Esophagus muscularis mucosa (tissue), 4 donors: ENCODE data around the gene PRSS16. TPM values are rescaled to one million over a fixed set of nuclear protein-coding genes. Genes with fewer than 3 reads are reported as not detected.

ENCODE experiments used
- DNase-seq: peaks from one replicate; pipeline ENCODE4 v3.0.0-alpha.2; 2017; ENCODE audit errors: extremely low spot score
- H3K27ac ChIP-seq, 4 donors: fragments of 200-600 bp; sonication (generic); replicated peaks in 1 of 4; 1 replicate in 3 of 4; 2 replicates in 1 of 4; pipeline ENCODE4 v1.5.1; 2016 to 2019; ENCODE audit warnings: mild to moderate bottlenecking in 1 of 4
- H3K27me3 ChIP-seq, 4 donors: fragments of 200-600 bp; sonication (generic); one replicate each; pipeline versions ENCODE4 v1.5.1 to v1.6.0; 2016 to 2019
- H3K36me3 ChIP-seq, 4 donors: fragments of 200-600 bp; sonication (generic); one replicate each; pipeline ENCODE4 v1.5.1; 2016 to 2019
- H3K4me1 ChIP-seq, 4 donors: fragments of 200-600 bp; sonication (generic); one replicate each; pipeline ENCODE4 v1.5.1; 2016 to 2019
- H3K4me3 ChIP-seq, 4 donors: fragments of 200-600 bp; sonication (generic); 1 replicate in 2 of 4; 2 replicates in 2 of 4; pipeline ENCODE4 v1.5.1; 2016 to 2019; ENCODE audit warnings: mild to moderate bottlenecking in 4 of 4, moderate library complexity in 1 of 4
- H3K9me3 ChIP-seq, 4 donors: fragments of 200-600 bp; sonication (generic); 1 replicate in 3 of 4; 2 replicates in 1 of 4; pipeline ENCODE4 v1.5.1; 2016 to 2019
- CTCF ChIP-seq, 3 experiments: fragments of 200-600 bp in 2 of 3; fragments of 450-650 bp in 1 of 3; sonication (generic) in 2 of 3; IDR thresholded peaks; one replicate each; pipeline ENCODE4 v1.5.1; 2017 to 2019; ENCODE audit warnings: antibody characterized with exemption in 3 of 3, mild to moderate bottlenecking in 2 of 3, moderate library complexity in 1 of 3
- EP300 ChIP-seq: sonication (generic); formaldehyde crosslinking; IDR thresholded peaks from one replicate; pipeline ENCODE4 v1.6.1; 2017; ENCODE audit warnings: antibody characterized with exemption
- POLR2A ChIP-seq: fragments of 450-650 bp; IDR thresholded peaks from one replicate; pipeline ENCODE4 v1.6.1; 2017; ENCODE audit warnings: antibody characterized with exemption, moderate library complexity, mild to moderate bottlenecking, low read depth
- POLR2AphosphoS5 ChIP-seq, 2 donors: sonication (generic); formaldehyde crosslinking; IDR thresholded peaks; one replicate each; pipeline ENCODE4 v1.6.1; 2017; ENCODE audit warnings: antibody characterized with exemption in 2 of 2
- WGBS: methylation state at CpG from one replicate; pipeline ENCODE4 v1.1.5; 2018; 5-methylcytosine and 5-hydroxymethylcytosine counted together
- intact Hi-C: fragments of 100-400 bp; cut with DNase I; formaldehyde crosslinking; loops from one replicate; pipeline ENCODE4 v1.15.1; 2023
- total RNA-seq, 4 donors: library from RNA; depleted of rRNA; stranded (reverse); fragments of >200 nt; gene quantifications; one replicate each; pipeline versions ENCODE4 v1.1.0 to v1.2.1, GENCODE V29; 2016

Gene PRSS16
- total RNA-seq, 4 donors from 2014 or later = not detected

- Histone ChIP-seq H3K36me3 (no peaks in the 10 kb centered on the region), H3K27me3 (peaks cover 0 to 97% (median 62%) of the 10 kb centered on the region in 4 donors), H3K4me1 (peaks cover 0 to 10% (median 2%) of the 10 kb centered on the region in 4 donors), H3K4me3 (no peak overlapping the region), H3K9me3 (peaks cover 0 to 9% (median 0%) of the 10 kb centered on the region in 4 donors), H3K27ac (no peak overlapping the region)
- TF ChIP-seq EP300 (no peak), POLR2A (no peak), CTCF (IDR thresholded peaks at IDR 0.05) (no peak), POLR2AphosphoS5 (IDR thresholded peaks at IDR 0.05) (no peak)
- 70% methylated on average over 3 of the region's 3 CpGs for WGBS
- DNase-seq = no peak
- intact Hi-C loops = no loop called here
Observed at GRCh38 chr6:27234576-27234975, 12.9 kb upstream of the PRSS16 start.

GRCh38 chr6:27237089-27237803 is 10.3 kb upstream of the PRSS16 start:
- WGBS = 13% methylated on average over 20 of the region's 20 CpGs
- intact Hi-C loops = no loop called here
- Histone ChIP-seq H3K36me3 (no peaks in the 10 kb centered on the region), H3K27me3 (peaks cover 0 to 94% (median 52%) of the 10 kb centered on the region in 4 donors), H3K9me3 (peaks cover 0 to 7% (median 0%) of the 10 kb centered on the region in 4 donors), H3K4me1 (peaks cover 0 to 10% (median 2%) of the 10 kb centered on the region in 4 donors), H3K4me3 (no peak overlapping the region), H3K27ac (no peak overlapping the region)
- no peak for DNase-seq
- TF ChIP-seq POLR2A = no peak
- TF ChIP-seq POLR2AphosphoS5 (IDR thresholded peaks at IDR 0.05) = no peak
- no peak for TF ChIP-seq CTCF (IDR thresholded peaks at IDR 0.05)
- no peak for TF ChIP-seq EP300

GRCh38 chr6:27238010-27238983 is 9.2 kb upstream of the PRSS16 start:
- Histone ChIP-seq H3K36me3 (no peaks in the 10 kb centered on the region), H3K4me1 (peaks cover 0 to 10% (median 2%) of the 10 kb centered on the region in 4 donors), H3K9me3 (peaks cover 0 to 7% (median 0%) of the 10 kb centered on the region in 4 donors), H3K27ac (no peak overlapping the region), H3K27me3 (peaks cover 0 to 96% (median 52%) of the 10 kb centered on the region in 4 donors), H3K4me3 (no peak overlapping the region)
- 4% methylated on average over 34 of the region's 41 CpGs for WGBS
- intact Hi-C loops = no loop called here
- no peak for DNase-seq
- TF ChIP-seq POLR2AphosphoS5 (IDR thresholded peaks at IDR 0.05) = no peak
- TF ChIP-seq EP300 = no peak
- no peak for TF ChIP-seq CTCF (IDR thresholded peaks at IDR 0.05)
- no peak for TF ChIP-seq POLR2A

- 80% methylated on average over 6 of the region's 6 CpGs for WGBS
- TF ChIP-seq CTCF (IDR thresholded peaks at IDR 0.05) (no peak), EP300 (no peak), POLR2A (no peak), POLR2AphosphoS5 (IDR thresholded peaks at IDR 0.05) (no peak)
- Histone ChIP-seq H3K4me3 (no peak overlapping the region), H3K27me3 (peaks cover 0 to 96% (median 46%) of the 10 kb centered on the region in 4 donors), H3K9me3 (peaks cover 0 to 7% (median 0%) of the 10 kb centered on the region in 4 donors), H3K36me3 (no peaks in the 10 kb centered on the region), H3K27ac (no peak overlapping the region), H3K4me1 (peaks cover 0 to 10% (median 2%) of the 10 kb centered on the region in 4 donors)
- no peak for DNase-seq
- intact Hi-C loops = no loop called here
Observed at GRCh38 chr6:27239258-27239657, 8.2 kb upstream of the PRSS16 start.
